A549 (cell line): ENCODE measurements around the gene CDCA7. TPM values are rescaled to one million over a fixed set of nuclear protein-coding genes. Genes with fewer than 3 reads are reported as not detected.
"Not testable (repeated sequence)": the region's sequence is repeated elsewhere in the genome, so short reads cannot be mapped to it uniquely, and the experiment has no call there.

Experiments used
- ATAC-seq, 2 experiments: fragments of 200-7000 bp in 1 of 2; fragments of >200 bp in 1 of 2; cut with Nextera tagmentation in 1 of 2; cut with Tn5 transposase in 1 of 2; 3 replicates each; pipeline versions ENCODE4 v1.8.0 to v1.9.1; 2018 to 2020; ENCODE audit warnings: mild to moderate bottlenecking in 1 of 2, moderate library complexity in 1 of 2
- CTCF ChIA-PET: fragments of 300-600 bp; sonication (Branson Sonifier 250); formaldehyde crosslinking; extraction: SDS; loops from one replicate; lab custom pipeline; 2021; ENCODE audit warnings: antibody characterized with exemption, inconsistent platforms; lab: Yijun Ruan, JAX
- POLR2A ChIA-PET: fragments of 350-600 bp; formaldehyde crosslinking; extraction: SDS; loops from one replicate; lab custom pipeline; 2021; ENCODE audit warnings: antibody characterized with exemption, inconsistent platforms; lab: Yijun Ruan, JAX
- DNase-seq, 2 experiments: peaks; one replicate each; pipeline versions ENCODE4 v3.0.0 to v3.0.0-alpha.2; 2011 to 2016; ENCODE audit warnings: low read depth in 1 of 2, low spot score in 1 of 2
- FAIRE-seq: peaks from 2 replicates; lab custom pipeline; 2011; peaks lifted over from hg19 to GRCh38; lab: Jason Lieb, UNC
- H3K27ac ChIP-seq, 2 experiments: fragments of >200 bp; sonication (Bioruptor Twin); formaldehyde crosslinking; 3 replicates each; pipeline ENCODE4 v1.5.1; 2016 to 2017
- H3K4me1 ChIP-seq: fragments of >200 bp; sonication (Bioruptor Twin); formaldehyde crosslinking; 3 replicates; pipeline ENCODE4 v1.6.1; 2016
- H3K4me2 ChIP-seq: fragments of >200 bp; sonication (Bioruptor Twin); formaldehyde crosslinking; 3 replicates; pipeline ENCODE4 v1.6.1; 2016
- H3K4me3 ChIP-seq: fragments of >200 bp; sonication (Bioruptor Twin); formaldehyde crosslinking; 3 replicates; pipeline ENCODE4 v1.5.1; 2016
- H3K9me3 ChIP-seq: fragments of >200 bp; sonication (Bioruptor Twin); formaldehyde crosslinking; 3 replicates; pipeline ENCODE4 v1.6.1; 2016
- BCL3 ChIP-seq: fragments of >200 bp; sonication (Bioruptor Twin); formaldehyde crosslinking; IDR thresholded peaks from 3 replicates; pipeline ENCODE4 v1.6.1; 2016
- CBX2 ChIP-seq: fragments of 200-600 bp; sonication (generic); IDR thresholded peaks from 2 replicates; pipeline ENCODE4 v1.6.1; 2016; ENCODE audit warnings: low read depth, mild to moderate bottlenecking, borderline replicate concordance
- CHD4 ChIP-seq: fragments of 200-600 bp; sonication (generic); IDR thresholded peaks from 2 replicates; pipeline ENCODE4 v1.6.1; 2016; ENCODE audit warnings: antibody characterized with exemption, mild to moderate bottlenecking, borderline replicate concordance
- CTCF ChIP-seq: fragments of >200 bp; sonication (Bioruptor Twin); formaldehyde crosslinking; IDR thresholded peaks from 3 replicates; pipeline ENCODE4 v1.5.1; 2016
- EHMT2 ChIP-seq: fragments of 200-600 bp; sonication (generic); IDR thresholded peaks from 2 replicates; pipeline ENCODE4 v1.6.1; 2016; ENCODE audit warnings: antibody characterized with exemption, low read depth, mild to moderate bottlenecking, moderate library complexity
- ELK1 ChIP-seq: fragments of 150-350 bp; IDR thresholded peaks from 2 replicates; pipeline ENCODE4 v1.6.1; 2014; ENCODE audit warnings: low read depth, mild to moderate bottlenecking, low read length
- FOXS1 ChIP-seq: fragments of 250-450 bp; sonication (Bioruptor Pico); IDR thresholded peaks from 2 replicates; pipeline ENCODE4 v1.5.0; 2020; ENCODE audit warnings: mild to moderate bottlenecking, moderate library complexity
- HDAC2 ChIP-seq: fragments of 200-600 bp; sonication (generic); IDR thresholded peaks from 2 replicates; pipeline ENCODE4 v1.6.1; 2016
- HOXA7 ChIP-seq: fragments of 250-450 bp; sonication (Bioruptor Pico); IDR thresholded peaks from 2 replicates; pipeline ENCODE4 v1.5.0; 2020; ENCODE audit warnings: mild to moderate bottlenecking, moderate library complexity
- NFE2L2 ChIP-seq: fragments of 150-350 bp; conservative IDR thresholded peaks from 2 replicates; pipeline ENCODE4 v1.6.1; 2014; ENCODE audit warnings: low read length
- POLR2AphosphoS2 ChIP-seq: conservative IDR thresholded peaks from 2 replicates; pipeline ENCODE4 v1.6.1; 2012; ENCODE audit warnings: low read length, improper control_type of control experiment, inconsistent platforms
- RARB ChIP-seq: fragments of 250-450 bp; sonication (Bioruptor Pico); IDR thresholded peaks from 2 replicates; pipeline ENCODE4 v1.8.0; 2021; ENCODE audit warnings: mild to moderate bottlenecking, moderate library complexity
- REST ChIP-seq: fragments of 200-600 bp; sonication (generic); IDR thresholded peaks from 2 replicates; pipeline ENCODE4 v1.6.1; 2016; ENCODE audit warnings: antibody characterized with exemption, mild to moderate bottlenecking, moderate library complexity
- SREBF2 ChIP-seq: fragments of 450-650 bp; IDR thresholded peaks from 2 replicates; pipeline ENCODE4 v1.6.1; 2014; ENCODE audit warnings: mild to moderate bottlenecking, moderate library complexity
- TFCP2L1 ChIP-seq: fragments of 250-450 bp; sonication (Bioruptor Pico); IDR thresholded peaks from 2 replicates; pipeline ENCODE4 v1.5.0; 2021; ENCODE audit warnings: mild to moderate bottlenecking
- USF2 ChIP-seq: fragments of 450-650 bp; IDR thresholded peaks from 2 replicates; pipeline ENCODE4 v1.6.1; 2014; ENCODE audit warnings: antibody characterized with exemption
- ZC3H11A ChIP-seq: fragments of 450-650 bp; IDR thresholded peaks from 2 replicates; pipeline ENCODE4 v1.6.1; 2014; ENCODE audit warnings: antibody characterized with exemption, mild to moderate bottlenecking
- ZFP36 ChIP-seq: fragments of 450-650 bp; IDR thresholded peaks from 2 replicates; pipeline ENCODE4 v1.6.1; 2014; ENCODE audit warnings: borderline replicate concordance; ENCODE audit not compliant: partially characterized antibody
- WGBS: methylation state at CpG from one replicate; pipeline ENCODE4 v1.1.6; 2017; ENCODE audit errors: missing lambda C conversion rate; 5-methylcytosine and 5-hydroxymethylcytosine counted together
- polyA plus RNA-seq, 4 experiments: library from polyadenylated mRNA; depleted of rRNA in 3 of 4; stranded (reverse); fragments of >200 nt; fragmentation: RNase III in 1 of 4; extraction: RNeasy Plus Mini Kit Qiagen cat#74134 plus additional on column Dnase treatment in 1 of 4; gene quantifications; 2 replicates in 3 of 4; 3 replicates in 1 of 4; pipeline ENCODE4 v1.2.3, GENCODE V29; 2011 to 2017

Gene CDCA7
- polyA plus RNA-seq, 2 of the 4 experiments (the other 2 are of a cell fraction) = 39.4 to 93.5 TPM

GRCh38 chr2:173326806-173327205 is 27.9 kb upstream of the CDCA7 start (continued):
- no peak for TF ChIP-seq CTCF

GRCh38 chr2:173327421-173327820 is 27.3 kb upstream of the CDCA7 start:
- CTCF ChIA-PET = interaction anchor here (1.0 kb wide), 1 partner anchor 20 kb away, joined by 3 read pairs; no protein-coding TSS in a partner anchor
- H3K27ac ChIP-seq = no peak overlapping the region
- no peak overlapping the region for H3K4me3 ChIP-seq
- peaks cover 47% of the 10 kb centered on the region for H3K9me3 ChIP-seq
- H3K4me2 ChIP-seq = no peak overlapping the region
- no peaks in the 10 kb centered on the region for H3K4me1 ChIP-seq
- POLR2A ChIA-PET = no interaction called here
- DNase-seq (no peak), ATAC-seq (no peak), FAIRE-seq (no peak)
- no peak for TF ChIP-seq POLR2AphosphoS2
- TF ChIP-seq SREBF2 = no peak
- TF ChIP-seq ZFP36 = no peak
- TF ChIP-seq RARB (CRISPR knock-in tag) = no peak
- TF ChIP-seq CTCF = no peak
- no peak for TF ChIP-seq EHMT2
- WGBS = 49% methylated on average over 5 of the region's 5 CpGs

- H3K4me3 ChIP-seq, H3K4me1 ChIP-seq, ATAC-seq, POLR2A ChIA-PET, DNase-seq, H3K27ac ChIP-seq, FAIRE-seq, H3K4me2 ChIP-seq: not testable (repeated sequence)
- 23% methylated on average over 3 of the region's 3 CpGs for WGBS
- CTCF ChIA-PET = interaction anchor here (0.6 kb wide), 1 partner anchor 451 kb away, joined by 3 read pairs; no protein-coding TSS in a partner anchor
- H3K9me3 ChIP-seq = peaks cover 31% of the 10 kb centered on the region
Observed at GRCh38 chr2:173333003-173333402, 21.7 kb upstream of the CDCA7 start.

- WGBS = 91% methylated on average over 8 of the region's 8 CpGs
- H3K4me2 ChIP-seq = no peak overlapping the region
- no peak for TF ChIP-seq TFCP2L1 (CRISPR knock-in tag)
- no peak for TF ChIP-seq CBX2
- no peak for TF ChIP-seq REST
- TF ChIP-seq ELK1 = no peak
- no peak for TF ChIP-seq CHD4
- no peak for TF ChIP-seq NFE2L2
- TF ChIP-seq ZC3H11A = no peak
- no peak for TF ChIP-seq BCL3
- no peak for TF ChIP-seq FOXS1 (CRISPR knock-in tag)
- TF ChIP-seq USF2 = no peak
- TF ChIP-seq ZFP36 = no peak
- TF ChIP-seq HOXA7 (CRISPR knock-in tag) = no peak
- TF ChIP-seq HDAC2 = no peak
- ChIA-PET CTCF (no interaction called here), POLR2A (no interaction called here)
- no peaks in the 10 kb centered on the region for H3K9me3 ChIP-seq
- ATAC-seq = no peak
- H3K4me1 ChIP-seq = no peaks in the 10 kb centered on the region
- no peak for DNase-seq
- H3K4me3 ChIP-seq = no peak overlapping the region
- FAIRE-seq = no peak
- H3K27ac ChIP-seq = no peak overlapping the region
Observed at GRCh38 chr2:173339807-173340206, 14.9 kb upstream of the CDCA7 start.
